ENCODE measurements around the gene METTL8. TPM values are rescaled to one million over a fixed set of nuclear protein-coding genes. Genes with fewer than 3 reads are reported as not detected.
A peak's percentile ranks its signal among the peaks of the same experiment; 100 is the strongest.

METTL8 gene
- total and polyA plus RNA-seq, 9 donors = 8.0 to 17.6 (median 12.4) TPM

DNA sequence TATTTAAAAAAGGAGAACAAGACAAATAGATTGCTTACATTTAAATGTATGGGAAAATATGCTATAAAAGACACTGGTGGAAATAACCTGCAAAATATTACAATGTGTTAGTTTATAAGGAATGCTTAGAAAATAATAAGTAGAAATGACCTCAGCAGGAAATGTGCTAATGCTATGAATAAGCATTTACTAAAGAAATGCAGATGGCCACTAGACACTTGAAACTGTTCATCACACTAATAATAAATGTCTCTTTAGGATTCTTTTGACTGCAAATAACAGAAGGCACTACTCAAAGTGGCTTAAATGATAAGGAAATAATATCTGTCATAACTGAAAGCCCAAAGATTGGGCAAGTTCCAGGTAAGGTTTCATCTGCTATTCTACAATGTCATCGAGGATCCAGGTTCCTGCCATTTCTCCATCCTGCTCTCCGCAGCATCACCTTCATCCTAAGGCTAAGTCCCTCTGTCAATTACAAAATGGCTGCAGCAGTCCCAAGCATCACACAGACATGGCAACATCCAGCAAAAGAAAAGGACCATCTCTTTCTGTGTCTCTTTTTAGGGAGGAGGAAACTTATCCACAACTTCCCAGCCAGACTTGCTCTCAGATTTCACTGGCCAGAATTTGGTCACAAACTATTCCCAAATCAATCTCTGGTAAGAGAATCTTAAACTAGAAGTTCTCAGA is 21.9 kb downstream of the METTL8 start:
- DNase-seq = peak; percentile 38
- H3K9me3 ChIP-seq (replicated peaks; ENCODE audit: control insufficient read depth, low read depth, low read length) = no peaks in the 10 kb centered on the region
- WGBS (ENCODE audit: insufficient coverage) = 89% methylated on average over 1 of the region's 2 CpGs
- no peaks in the 10 kb centered on the region for H3K36me3 ChIP-seq (ENCODE audit: control insufficient read depth, insufficient read depth, low read length)
- peaks cover 3% of the 10 kb centered on the region for H3K4me1 ChIP-seq (ENCODE audit: control insufficient read depth, insufficient read depth, low read length)
- no peaks in the 10 kb centered on the region for H3K27me3 ChIP-seq (ENCODE audit: control insufficient read depth, insufficient read depth, low read length)
- H3K27ac ChIP-seq (ENCODE audit: low read length) = no peak overlapping the region
- H3K4me3 ChIP-seq (ENCODE audit: low read length) = no peak overlapping the region

DNA sequence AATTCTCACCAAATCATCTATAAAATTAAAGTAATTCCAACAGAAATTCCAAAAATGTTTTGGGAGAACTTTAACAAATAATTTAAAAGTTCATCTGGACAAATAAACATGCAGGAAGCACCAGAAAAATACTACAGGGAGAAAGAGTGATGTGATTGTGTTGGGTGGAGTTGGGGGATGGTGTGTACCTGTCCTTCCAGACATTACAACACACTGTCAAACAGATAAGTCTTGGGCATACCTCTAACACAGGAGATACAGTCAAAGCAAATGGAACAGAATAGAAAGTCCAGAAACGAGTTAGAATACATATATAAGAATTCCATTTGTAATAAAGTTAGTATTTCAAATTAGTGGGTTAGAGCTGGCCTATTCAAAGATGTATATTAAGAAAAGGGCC is 22.6 kb downstream of the METTL8 start:
- H3K27ac ChIP-seq (ENCODE audit: low read length) = no peak overlapping the region
- H3K27me3 ChIP-seq (ENCODE audit: control insufficient read depth, insufficient read depth, low read length) = no peaks in the 10 kb centered on the region
- no peak for DNase-seq
- no CpG with 5 or more reads among the region's 1 CpG for WGBS (ENCODE audit: insufficient coverage)
- H3K4me3 ChIP-seq (ENCODE audit: low read length) = no peak overlapping the region
- H3K36me3 ChIP-seq (ENCODE audit: control insufficient read depth, insufficient read depth, low read length) = no peaks in the 10 kb centered on the region
- peaks cover 3% of the 10 kb centered on the region for H3K4me1 ChIP-seq (ENCODE audit: control insufficient read depth, insufficient read depth, low read length)
- H3K9me3 ChIP-seq (replicated peaks; ENCODE audit: control insufficient read depth, low read depth, low read length) = no peaks in the 10 kb centered on the region

DNA sequence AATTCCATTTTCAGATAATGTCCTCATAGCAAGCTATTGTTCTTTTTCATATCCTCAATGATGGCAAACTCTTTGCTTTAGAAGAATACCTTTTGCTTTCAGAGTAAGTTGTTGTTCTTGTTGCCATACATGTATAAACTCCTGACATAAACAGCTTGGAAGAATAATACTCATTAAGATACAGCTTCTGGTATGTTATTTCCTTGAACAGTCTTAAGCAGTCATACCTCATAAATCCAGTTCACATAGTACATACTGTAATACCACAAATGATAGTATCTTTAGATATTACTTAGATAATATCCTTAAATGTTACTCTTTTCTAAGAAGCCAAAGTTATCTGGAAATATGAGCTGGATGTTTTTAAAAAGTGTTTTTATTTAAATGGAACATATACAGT is 23.2 kb downstream of the METTL8 start:
- Histone ChIP-seq H3K27ac (ENCODE audit: low read length) (no peak overlapping the region), H3K36me3 (ENCODE audit: control insufficient read depth, insufficient read depth, low read length) (no peaks in the 10 kb centered on the region), H3K4me3 (ENCODE audit: low read length) (no peak overlapping the region), H3K27me3 (ENCODE audit: control insufficient read depth, insufficient read depth, low read length) (no peaks in the 10 kb centered on the region), H3K4me1 (ENCODE audit: control insufficient read depth, insufficient read depth, low read length) (peaks cover 3% of the 10 kb centered on the region), H3K9me3 (replicated peaks; ENCODE audit: control insufficient read depth, low read depth, low read length) (no peaks in the 10 kb centered on the region)
- DNase-seq = no peak

DNA sequence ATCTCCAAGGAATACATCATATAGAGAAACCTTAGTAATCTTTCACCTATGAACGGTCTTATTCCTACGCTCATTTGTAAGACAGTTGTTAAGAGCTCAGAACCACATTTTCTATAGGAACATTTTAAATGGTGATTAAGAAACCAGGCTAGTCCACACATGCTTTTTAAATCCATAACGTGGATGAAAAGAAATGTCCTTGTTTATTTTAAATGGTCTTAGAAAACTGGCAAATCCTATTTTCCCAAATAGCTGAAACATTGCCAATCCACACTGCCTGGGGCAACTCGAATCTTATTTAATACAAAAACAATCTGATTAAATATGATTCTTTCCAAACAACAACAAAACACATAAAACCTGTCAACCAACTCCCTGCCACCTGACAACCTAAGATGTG is 23.7 kb downstream of the METTL8 start:
- DNase-seq = peak; percentile 33
- Histone ChIP-seq H3K36me3 (ENCODE audit: control insufficient read depth, insufficient read depth, low read length) (no peaks in the 10 kb centered on the region), H3K27ac (ENCODE audit: low read length) (no peak overlapping the region), H3K9me3 (replicated peaks; ENCODE audit: control insufficient read depth, low read depth, low read length) (no peaks in the 10 kb centered on the region), H3K27me3 (ENCODE audit: control insufficient read depth, insufficient read depth, low read length) (no peaks in the 10 kb centered on the region), H3K4me1 (ENCODE audit: control insufficient read depth, insufficient read depth, low read length) (peaks cover 3% of the 10 kb centered on the region), H3K4me3 (ENCODE audit: low read length) (no peak overlapping the region)
- no CpG with 5 or more reads among the region's 4 CpGs for WGBS (ENCODE audit: insufficient coverage)

DNA sequence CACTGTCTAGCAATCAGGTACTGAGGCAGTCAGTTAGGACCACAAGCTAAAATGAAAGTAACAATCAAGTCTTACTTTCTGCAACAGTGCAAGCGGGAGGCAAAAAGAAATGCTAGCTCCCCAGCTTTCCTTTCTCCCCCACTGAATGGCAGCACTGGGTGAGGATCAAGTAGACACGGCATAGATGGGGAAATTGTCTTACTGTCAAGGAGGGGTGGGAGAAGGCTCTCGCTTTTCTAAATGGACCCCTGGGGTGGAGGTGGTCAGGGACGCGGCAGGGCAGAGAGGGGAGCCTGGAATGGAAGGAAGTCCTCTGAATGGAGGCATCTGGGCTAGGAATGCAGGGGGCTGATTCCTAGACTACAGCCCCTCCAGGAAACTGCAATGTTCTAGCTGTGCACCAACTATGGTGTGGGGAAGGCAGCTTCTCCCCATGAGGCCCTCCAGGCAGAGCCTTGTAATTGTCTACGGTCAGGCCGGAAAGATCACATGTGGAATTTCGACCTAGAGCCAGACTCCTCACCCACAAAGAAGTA is 24.3 kb downstream of the METTL8 start:
- 65% methylated on average over 3 of the region's 8 CpGs for WGBS (ENCODE audit: insufficient coverage)
- DNase-seq = no peak
- Histone ChIP-seq H3K27ac (ENCODE audit: low read length) (no peak overlapping the region), H3K4me3 (ENCODE audit: low read length) (peak overlapping the region; percentile 20), H3K27me3 (ENCODE audit: control insufficient read depth, insufficient read depth, low read length) (no peaks in the 10 kb centered on the region), H3K4me1 (ENCODE audit: control insufficient read depth, insufficient read depth, low read length) (peaks cover 3% of the 10 kb centered on the region), H3K36me3 (ENCODE audit: control insufficient read depth, insufficient read depth, low read length) (no peaks in the 10 kb centered on the region), H3K9me3 (replicated peaks; ENCODE audit: control insufficient read depth, low read depth, low read length) (no peaks in the 10 kb centered on the region)

DNA sequence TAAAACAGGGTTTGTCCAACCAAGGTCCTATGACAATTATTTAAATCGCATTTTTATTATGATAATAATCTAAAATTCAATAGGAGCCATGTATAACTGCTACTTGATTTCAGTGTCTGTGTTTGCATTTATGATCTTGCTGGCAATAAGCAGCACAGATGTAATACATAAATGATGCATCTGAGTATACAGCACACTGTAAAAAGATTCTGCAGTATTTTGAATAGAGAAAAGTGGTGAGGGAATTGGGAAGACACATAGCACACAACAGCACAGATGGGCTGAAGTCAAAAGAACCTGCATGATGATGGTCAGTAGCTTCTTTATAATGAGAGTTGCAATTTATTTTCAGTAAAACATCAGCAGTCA is 26.1 kb downstream of the METTL8 start:
- Histone ChIP-seq H3K36me3 (ENCODE audit: control insufficient read depth, insufficient read depth, low read length) (no peaks in the 10 kb centered on the region), H3K4me1 (ENCODE audit: control insufficient read depth, insufficient read depth, low read length) (peaks cover 3% of the 10 kb centered on the region), H3K27ac (ENCODE audit: low read length) (no peak overlapping the region), H3K27me3 (ENCODE audit: control insufficient read depth, insufficient read depth, low read length) (no peaks in the 10 kb centered on the region), H3K9me3 (replicated peaks; ENCODE audit: control insufficient read depth, low read depth, low read length) (peaks cover under 1% of the 10 kb centered on the region), H3K4me3 (ENCODE audit: low read length) (no peak overlapping the region)
- WGBS (ENCODE audit: insufficient coverage) = no CpG with 5 or more reads among the region's 1 CpG
- DNase-seq = peak; percentile 63

DNA sequence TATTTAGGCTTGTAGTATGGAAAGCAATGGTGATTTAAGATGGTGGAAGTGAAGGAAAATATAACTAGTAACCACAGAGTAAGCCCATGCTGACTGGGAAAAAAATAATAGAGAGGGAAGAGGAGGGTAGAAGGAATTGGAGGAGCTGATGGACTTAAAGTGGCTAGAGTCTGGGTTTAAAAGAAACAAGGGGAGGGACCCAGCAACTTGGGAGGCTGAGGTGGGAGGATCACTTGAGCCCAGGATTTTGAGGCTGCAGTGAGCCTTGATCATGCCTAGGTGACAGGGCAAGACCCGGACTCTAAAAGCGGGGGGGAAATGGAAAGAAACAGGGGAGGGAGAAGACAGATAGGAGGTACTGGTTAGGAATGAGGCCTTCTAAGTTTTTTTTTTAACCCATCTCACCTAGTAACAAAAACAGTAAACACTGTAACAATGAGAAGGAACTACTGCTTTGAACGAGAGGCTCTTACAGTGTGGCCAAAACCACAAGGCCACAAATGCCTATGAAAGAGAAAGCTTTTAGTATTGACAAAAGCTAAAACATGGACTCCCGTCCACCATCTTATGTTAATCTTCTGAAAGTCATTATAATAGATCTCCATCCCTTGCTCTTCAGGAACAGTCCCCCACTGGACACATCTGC is 26.6 kb downstream of the METTL8 start:
- H3K4me3 ChIP-seq (ENCODE audit: low read length) = no peak overlapping the region
- WGBS (ENCODE audit: insufficient coverage) = no CpG with 5 or more reads among the region's 4 CpGs
- H3K27ac ChIP-seq (ENCODE audit: low read length) = no peak overlapping the region
- no peaks in the 10 kb centered on the region for H3K36me3 ChIP-seq (ENCODE audit: control insufficient read depth, insufficient read depth, low read length)
- DNase-seq = no peak
- no peaks in the 10 kb centered on the region for H3K27me3 ChIP-seq (ENCODE audit: control insufficient read depth, insufficient read depth, low read length)
- peaks cover 3% of the 10 kb centered on the region for H3K9me3 ChIP-seq (replicated peaks; ENCODE audit: control insufficient read depth, low read depth, low read length)
- H3K4me1 ChIP-seq (ENCODE audit: control insufficient read depth, insufficient read depth, low read length) = peaks cover 3% of the 10 kb centered on the region

DNA sequence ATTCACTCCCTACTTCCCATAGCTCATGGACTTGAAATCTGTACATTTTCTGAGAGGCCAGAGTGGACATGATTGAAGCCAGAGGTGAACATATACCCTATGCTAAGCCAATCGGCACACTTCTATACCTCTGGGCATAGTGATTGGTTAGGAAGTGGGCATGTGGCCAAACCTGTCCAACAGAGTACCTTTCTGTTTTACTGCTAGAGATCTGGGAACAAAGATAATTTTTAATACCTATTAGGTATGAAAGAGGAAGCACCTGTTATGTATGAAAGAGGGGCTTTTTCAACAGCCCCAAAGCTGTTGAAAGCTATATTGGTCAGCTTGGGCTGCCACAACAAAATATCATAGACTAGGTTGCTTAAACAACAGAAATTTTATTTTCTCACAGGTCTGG is 27.7 kb downstream of the METTL8 start:
- DNase-seq = no peak
- whole genome bisulfite sequencing (ENCODE audit: insufficient coverage) = no CpG with 5 or more reads among the region's 1 CpG
- no peaks in the 10 kb centered on the region for H3K27me3 ChIP-seq (ENCODE audit: control insufficient read depth, insufficient read depth, low read length)
- H3K36me3 ChIP-seq (ENCODE audit: control insufficient read depth, insufficient read depth, low read length) = no peaks in the 10 kb centered on the region
- no peak overlapping the region for H3K27ac ChIP-seq (ENCODE audit: low read length)
- peaks cover 7% of the 10 kb centered on the region for H3K9me3 ChIP-seq (replicated peaks; ENCODE audit: control insufficient read depth, low read depth, low read length)
- no peak overlapping the region for H3K4me3 ChIP-seq (ENCODE audit: low read length)
- H3K4me1 ChIP-seq (ENCODE audit: control insufficient read depth, insufficient read depth, low read length) = peaks cover 3% of the 10 kb centered on the region

DNA sequence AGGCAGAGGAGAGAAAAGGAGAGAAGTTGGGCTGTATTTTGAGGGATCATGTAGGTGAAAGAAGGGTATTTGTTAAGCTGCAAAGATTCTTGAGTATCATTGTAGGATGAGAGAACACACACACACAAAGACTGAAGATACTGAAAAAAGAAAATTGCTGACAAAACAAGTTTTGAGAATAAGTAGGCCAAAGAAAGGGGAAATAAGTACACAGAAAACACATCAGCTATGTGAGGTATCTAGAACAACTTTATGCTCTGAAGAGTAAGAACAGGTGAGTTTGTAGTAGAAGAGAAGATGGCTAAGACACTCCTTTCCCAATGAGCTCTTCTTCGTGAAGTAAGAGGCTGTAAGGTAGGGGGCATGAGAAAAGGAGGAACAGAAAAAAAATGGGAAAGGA is 28.2 kb downstream of the METTL8 start:
- DNase-seq = no peak
- Histone ChIP-seq H3K4me1 (ENCODE audit: control insufficient read depth, insufficient read depth, low read length) (peaks cover 3% of the 10 kb centered on the region), H3K4me3 (ENCODE audit: low read length) (no peak overlapping the region), H3K27ac (ENCODE audit: low read length) (no peak overlapping the region), H3K27me3 (ENCODE audit: control insufficient read depth, insufficient read depth, low read length) (no peaks in the 10 kb centered on the region), H3K9me3 (replicated peaks; ENCODE audit: control insufficient read depth, low read depth, low read length) (peaks cover 7% of the 10 kb centered on the region), H3K36me3 (ENCODE audit: control insufficient read depth, insufficient read depth, low read length) (no peaks in the 10 kb centered on the region)
- no CpG with 5 or more reads among the region's 1 CpG for WGBS (ENCODE audit: insufficient coverage)

DNA sequence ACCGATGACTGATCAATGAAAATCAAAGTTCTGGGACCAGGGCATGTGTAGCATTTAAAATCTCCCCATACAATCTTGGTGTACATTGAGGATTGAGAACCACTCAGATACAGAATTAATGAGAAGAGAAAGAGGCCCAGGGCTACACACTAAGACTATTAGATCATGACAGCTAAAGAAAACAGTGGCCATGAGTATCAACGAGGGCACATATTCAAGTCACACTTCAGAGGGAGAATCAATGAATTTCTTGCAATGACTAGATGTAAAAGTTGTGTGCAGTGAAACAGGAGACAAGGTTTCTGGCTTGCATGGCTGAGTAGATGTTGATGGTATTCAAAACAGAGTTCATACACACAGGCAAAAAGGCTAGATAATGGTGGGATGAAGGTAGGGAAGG is 29.1 kb downstream of the METTL8 start:
- peaks cover 7% of the 10 kb centered on the region for H3K9me3 ChIP-seq (replicated peaks; ENCODE audit: control insufficient read depth, low read depth, low read length)
- H3K27me3 ChIP-seq (ENCODE audit: control insufficient read depth, insufficient read depth, low read length) = no peaks in the 10 kb centered on the region
- no peak overlapping the region for H3K4me3 ChIP-seq (ENCODE audit: low read length)
- H3K36me3 ChIP-seq (ENCODE audit: control insufficient read depth, insufficient read depth, low read length) = no peaks in the 10 kb centered on the region
- peaks cover 3% of the 10 kb centered on the region for H3K4me1 ChIP-seq (ENCODE audit: control insufficient read depth, insufficient read depth, low read length)
- WGBS (ENCODE audit: insufficient coverage) = no CpG with 5 or more reads among the region's 2 CpGs
- no peak for DNase-seq
- H3K27ac ChIP-seq (ENCODE audit: low read length) = no peak overlapping the region
